ENCODE data around the gene RNF224. TPM values are rescaled to one million over a fixed set of nuclear protein-coding genes. Genes with fewer than 3 reads are reported as not detected.

Gene RNF224
- total RNA-seq, 2 experiments from 2014 or later: not detected

Other genes starting within 250 kb of the RNF224 start
- gene PTGDS, start 250.0 kb upstream of the RNF224 start, total RNA-seq: 10 to 100 TPM; 13.2 to 17.8 TPM
- gene LCNL1, start 244.5 kb upstream of the RNF224 start, total RNA-seq: under 1 TPM; 0.58 to 0.60 TPM
- gene PAXX, start 235.1 kb upstream of the RNF224 start, total RNA-seq: 10 to 100 TPM; 69.6 to 74.6 TPM
- gene CLIC3, start 230.9 kb upstream of the RNF224 start, total RNA-seq: 1 to 10 TPM; 4.5 to 4.6 TPM
- gene ABCA2, start 199.3 kb upstream of the RNF224 start, total RNA-seq: 10 to 100 TPM; 41.1 to 42.6 TPM
- 1 to 10 TPM; 1.7 to 2.4 TPM for gene FUT7, start 195.4 kb upstream of the RNF224 start, total RNA-seq
- gene NPDC1, start 181.3 kb upstream of the RNF224 start, total RNA-seq: 10 to 100 TPM; 79.2 to 82.7 TPM
- gene ENTPD2, start 173.4 kb upstream of the RNF224 start, total RNA-seq: under 1 TPM; 0.25 to 0.36 TPM
- gene SAPCD2, start 156.9 kb upstream of the RNF224 start, total RNA-seq: 10 to 100 TPM; 24.5 to 25.2 TPM
- 10 to 100 TPM; 38.3 to 40.2 TPM for gene UAP1L1, start 150.0 kb upstream of the RNF224 start, total RNA-seq
- 10 to 100 TPM; 56.7 to 57.8 TPM for gene MAN1B1, start 140.5 kb upstream of the RNF224 start, total RNA-seq
- 100 to 1,000 TPM; 276 to 289 TPM for gene DPP7, start 112.8 kb upstream of the RNF224 start, total RNA-seq
- not detected for gene GRIN1, start 88.3 kb upstream of the RNF224 start, total RNA-seq
- not detected for gene LRRC26, start 57.5 kb upstream of the RNF224 start, total RNA-seq
- not detected for gene TMEM210, start 55.4 kb upstream of the RNF224 start, total RNA-seq
- 10 to 100 TPM; 62.9 to 65.5 TPM for gene ANAPC2, start 38.9 kb upstream of the RNF224 start, total RNA-seq
- 10 to 100 TPM; 67.9 to 68.4 TPM for gene SSNA1, start 38.8 kb upstream of the RNF224 start, total RNA-seq
- gene TPRN, start 26.8 kb upstream of the RNF224 start, total RNA-seq: 1 to 10 TPM; 9.2 to 9.7 TPM
- 10 to 100 TPM; 27.6 to 29.7 TPM for gene TMEM203, start 21.9 kb upstream of the RNF224 start, total RNA-seq
- 10 to 100 TPM; 25.2 to 30.8 TPM for gene NDOR1, start 21.8 kb upstream of the RNF224 start, total RNA-seq
- 1 to 10 TPM; 5.0 TPM for gene RNF208, start 5.3 kb upstream of the RNF224 start, total RNA-seq
- under 1 TPM; 0.36 to 0.40 TPM for gene CYSRT1, start 2.3 kb upstream of the RNF224 start, total RNA-seq
- not detected for gene SLC34A3, start 3.4 kb downstream of the RNF224 start, total RNA-seq
- gene TUBB4B, start 13.8 kb downstream of the RNF224 start, total RNA-seq: 100 to 1,000 TPM; 242 to 246 TPM
- not detected for gene STPG3, start 23.8 kb downstream of the RNF224 start, total RNA-seq
- 10 to 100 TPM; 52.9 to 54.9 TPM for gene NELFB, start 27.8 kb downstream of the RNF224 start, total RNA-seq
- 1 to 10 TPM; 8.6 to 8.8 TPM for gene TOR4A, start 50.2 kb downstream of the RNF224 start, total RNA-seq
- gene NRARP, start 74.8 kb downstream of the RNF224 start, total RNA-seq: 1 to 10 TPM in 1 of 2 experiments, under 1 TPM in 1; 0.86 to 1.1 TPM
- 10 to 100 TPM; 20.4 to 21.4 TPM for gene EXD3, start 195.7 kb downstream of the RNF224 start, total RNA-seq
- gene NOXA1, start 195.9 kb downstream of the RNF224 start, total RNA-seq: 1 to 10 TPM; 1.0 to 1.2 TPM
- gene ENTPD8, start 213.9 kb downstream of the RNF224 start, total RNA-seq: not detected
- gene NSMF, start 231.8 kb downstream of the RNF224 start, total RNA-seq: 10 to 100 TPM; 55.7 to 62.2 TPM

Measured in activated naive CD4-positive, alpha-beta T cell treated with anti-CD3 and anti-CD28 coated beads, Interleukin-2, amount 10 ng/mL, durations not matched to agents 5 hours and 36 hours (primary cell).